GM12878 (cell line): ENCODE measurements around the gene DGLUCY. TPM values are rescaled to one million over a fixed set of nuclear protein-coding genes. Genes with fewer than 3 reads are reported as not detected.

ENCODE experiments used
- ATF3 ChIP-seq: IDR thresholded peaks from 2 replicates; pipeline ENCODE4 v1.6.1; 2011; ENCODE audit warnings: low read depth, mild to moderate bottlenecking, low read length, moderate library complexity, borderline replicate concordance; ENCODE audit errors: extremely low read depth
- ATF7 ChIP-seq: fragments of 450-650 bp; IDR thresholded peaks from 2 replicates; pipeline ENCODE4 v1.6.1; 2016; ENCODE audit warnings: low read depth, mild to moderate bottlenecking
- CEBPB ChIP-seq, 2 experiments: fragments of 150-350 bp in 1 of 2; IDR thresholded peaks; 2 replicates each; pipeline ENCODE4 v1.6.1; 2012 to 2014; ENCODE audit warnings: low read depth in 2 of 2, low read length in 2 of 2, borderline replicate concordance in 1 of 2, inconsistent platforms in 1 of 2
- CHD1 ChIP-seq: IDR thresholded peaks from 2 replicates; pipeline ENCODE4 v1.6.1; 2012; ENCODE audit warnings: low read depth, low read length, improper control_type of control experiment
- CHD2 ChIP-seq: IDR thresholded peaks from 2 replicates; pipeline ENCODE4 v1.6.1; 2011; ENCODE audit warnings: low read depth, low read length, improper control_type of control experiment, borderline replicate concordance
- CTCF ChIP-seq, 3 experiments: IDR thresholded peaks in 2 of 3; conservative IDR thresholded peaks in 1 of 3; 2 replicates each; pipeline ENCODE4 v1.5.1; 2011; ENCODE audit warnings: low read depth in 3 of 3, low read length in 3 of 3, mild to moderate bottlenecking in 3 of 3, control low read depth in 2 of 3, moderate library complexity in 2 of 3, inconsistent platforms in 1 of 3, mixed read lengths in 1 of 3; ENCODE audit not compliant: control insufficient read depth in 2 of 3, insufficient read depth in 1 of 3; ENCODE audit errors: extremely low read depth in 1 of 3
- IKZF2 ChIP-seq, 2 experiments: fragments of 450-650 bp; IDR thresholded peaks; 2 replicates each; pipeline ENCODE4 v1.6.1; 2017; ENCODE audit warnings: mild to moderate bottlenecking in 2 of 2, moderate library complexity in 2 of 2
- MEF2B ChIP-seq: fragments of 450-650 bp; IDR thresholded peaks from 2 replicates; pipeline ENCODE4 v1.6.1; 2018; ENCODE audit warnings: mild to moderate bottlenecking, moderate library complexity; ENCODE audit not compliant: partially characterized antibody, poor library complexity, severe bottlenecking
- MTA3 ChIP-seq: IDR thresholded peaks from 2 replicates; pipeline ENCODE4 v1.6.1; 2012; ENCODE audit warnings: low read length, inconsistent platforms, borderline replicate concordance
- MYB ChIP-seq: fragments of 150-350 bp; IDR thresholded peaks from 2 replicates; pipeline ENCODE4 v1.6.1; 2014; ENCODE audit warnings: mild to moderate bottlenecking, low read depth, low read length, borderline replicate concordance
- NFIC ChIP-seq: IDR thresholded peaks from 2 replicates; pipeline ENCODE4 v1.6.1; 2012; ENCODE audit warnings: low read depth, mild to moderate bottlenecking, inconsistent platforms, low read length, moderate library complexity
- NR2F1 ChIP-seq: fragments of 450-650 bp; conservative IDR thresholded peaks from 2 replicates; pipeline ENCODE4 v1.6.1; 2017; ENCODE audit warnings: mild to moderate bottlenecking
- PKNOX1 ChIP-seq: fragments of 450-650 bp; IDR thresholded peaks from 2 replicates; pipeline ENCODE4 v1.6.1; 2016; ENCODE audit warnings: mild to moderate bottlenecking
- REST ChIP-seq: IDR thresholded peaks from 2 replicates; pipeline ENCODE4 v1.6.1; 2012; ENCODE audit warnings: mild to moderate bottlenecking, low read depth, low read length
- SIN3A ChIP-seq: IDR thresholded peaks from 2 replicates; pipeline ENCODE4 v1.6.1; 2012; ENCODE audit warnings: low read depth, low read length, improper control_type of control experiment
- TCF7 ChIP-seq: IDR thresholded peaks from 2 replicates; pipeline ENCODE4 v1.6.1; 2014; ENCODE audit warnings: antibody characterized with exemption, borderline replicate concordance
- ZNF217 ChIP-seq: fragments of 450-650 bp; IDR thresholded peaks from 2 replicates; pipeline ENCODE4 v1.6.1; 2017; ENCODE audit warnings: antibody characterized with exemption, mild to moderate bottlenecking
- polyA plus RNA-seq, 11 experiments: library from polyadenylated mRNA; depleted of rRNA in 4 of 11; unstranded in 6 of 11; stranded (reverse) in 5 of 11; fragments of >200 nt; fragmentation: Nextera tagmentation in 4 of 11; fragmentation: Illumina TruSeq in 1 of 11; extraction: Ambion mirVana in 4 of 11; extraction: Trizol in 1 of 11; gene quantifications; 1 replicate in 1 of 11; 2 replicates in 10 of 11; pipeline versions ENCODE4 v1.2.1 to v1.2.3, GENCODE V29; 2011 to 2016; ENCODE audit warnings: inconsistent platforms in 2 of 11, missing spikeins in 2 of 11, low read depth in 1 of 11
- total RNA-seq, 4 experiments: library from RNA; depleted of rRNA in 3 of 4; stranded (reverse); fragments of >200 nt in 3 of 4; fragmentation: Illumina TruSeq in 1 of 4; extraction: Trizol in 1 of 4; gene quantifications; 2 replicates each; pipeline versions ENCODE4 v1.2.1 to v1.2.3, GENCODE V29; 2013 to 2021
- TF ChIP-seq, protein P1 (sequence below): fragments of 450-650 bp; IDR thresholded peaks from 2 replicates; pipeline ENCODE4 v1.6.1; 2017; ENCODE audit warnings: mild to moderate bottlenecking, moderate library complexity

The DGLUCY gene
- total and polyA plus RNA-seq, 10 of the 15 experiments (the other 5 are each of a cell fraction or from before 2014, with no cell fraction given) = 15.0 to 70.3 (median 55.1) TPM

DNA sequence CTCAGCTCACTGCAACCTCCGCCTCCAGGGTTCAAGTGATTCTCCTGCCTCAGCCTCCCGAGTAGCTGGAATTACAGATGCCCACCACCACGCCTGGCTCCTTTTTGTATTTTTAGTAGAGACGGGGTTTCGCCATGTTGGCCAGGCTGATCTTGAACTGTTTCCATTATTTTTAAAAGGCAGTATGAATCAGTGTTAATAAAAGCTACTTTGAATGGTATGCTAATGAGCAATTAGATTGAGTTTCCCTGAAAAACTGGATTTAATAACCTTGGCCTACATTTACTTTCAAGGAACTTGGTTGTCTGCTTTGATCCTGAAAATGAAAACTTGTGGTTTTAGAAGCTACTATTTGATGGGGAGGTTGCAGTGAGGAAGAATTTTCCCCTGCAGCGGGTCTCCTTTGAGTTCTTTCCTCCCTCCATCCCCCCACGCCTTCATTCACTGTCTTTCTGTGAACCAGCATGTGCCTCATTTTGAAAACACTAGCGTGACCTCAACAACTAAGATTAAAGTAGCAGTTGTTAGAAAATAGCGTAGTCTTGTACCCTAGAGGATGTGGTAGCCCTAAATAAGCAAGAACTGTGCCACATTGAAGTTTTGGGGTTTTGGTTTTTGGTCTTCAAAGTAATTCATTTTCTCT, 35.7 kb upstream of the DGLUCY start (continued):
- TF ChIP-seq, protein P1, sequence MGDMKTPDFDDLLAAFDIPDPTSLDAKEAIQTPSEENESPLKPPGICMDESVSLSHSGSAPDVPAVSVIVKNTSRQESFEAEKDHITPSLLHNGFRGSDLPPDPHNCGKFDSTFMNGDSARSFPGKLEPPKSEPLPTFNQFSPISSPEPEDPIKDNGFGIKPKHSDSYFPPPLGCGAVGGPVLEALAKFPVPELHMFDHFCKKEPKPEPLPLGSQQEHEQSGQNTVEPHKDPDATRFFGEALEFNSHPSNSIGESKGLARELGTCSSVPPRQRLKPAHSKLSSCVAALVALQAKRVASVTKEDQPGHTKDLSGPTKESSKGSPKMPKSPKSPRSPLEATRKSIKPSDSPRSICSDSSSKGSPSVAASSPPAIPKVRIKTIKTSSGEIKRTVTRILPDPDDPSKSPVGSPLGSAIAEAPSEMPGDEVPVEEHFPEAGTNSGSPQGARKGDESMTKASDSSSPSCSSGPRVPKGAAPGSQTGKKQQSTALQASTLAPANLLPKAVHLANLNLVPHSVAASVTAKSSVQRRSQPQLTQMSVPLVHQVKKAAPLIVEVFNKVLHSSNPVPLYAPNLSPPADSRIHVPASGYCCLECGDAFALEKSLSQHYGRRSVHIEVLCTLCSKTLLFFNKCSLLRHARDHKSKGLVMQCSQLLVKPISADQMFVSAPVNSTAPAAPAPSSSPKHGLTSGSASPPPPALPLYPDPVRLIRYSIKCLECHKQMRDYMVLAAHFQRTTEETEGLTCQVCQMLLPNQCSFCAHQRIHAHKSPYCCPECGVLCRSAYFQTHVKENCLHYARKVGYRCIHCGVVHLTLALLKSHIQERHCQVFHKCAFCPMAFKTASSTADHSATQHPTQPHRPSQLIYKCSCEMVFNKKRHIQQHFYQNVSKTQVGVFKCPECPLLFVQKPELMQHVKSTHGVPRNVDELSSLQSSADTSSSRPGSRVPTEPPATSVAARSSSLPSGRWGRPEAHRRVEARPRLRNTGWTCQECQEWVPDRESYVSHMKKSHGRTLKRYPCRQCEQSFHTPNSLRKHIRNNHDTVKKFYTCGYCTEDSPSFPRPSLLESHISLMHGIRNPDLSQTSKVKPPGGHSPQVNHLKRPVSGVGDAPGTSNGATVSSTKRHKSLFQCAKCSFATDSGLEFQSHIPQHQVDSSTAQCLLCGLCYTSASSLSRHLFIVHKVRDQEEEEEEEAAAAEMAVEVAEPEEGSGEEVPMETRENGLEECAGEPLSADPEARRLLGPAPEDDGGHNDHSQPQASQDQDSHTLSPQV = no peak; the same call in 1 of the 2 replicates
- TF ChIP-seq REST (no peak), ATF7 (peak; percentile 86), NR2F1 (peak; percentile 70), ATF3 (no peak), CTCF (IDR thresholded peaks at IDR 0.05 in 2 of 3, conservative IDR thresholded peaks at IDR 0.05 in 1 of 3; ENCODE audit: control insufficient read depth in 2 of 3, extremely low read depth in 1 of 3, insufficient read depth in 1 of 3, low read depth in 3 of 3, low read length in 3 of 3) (no peak), NFIC (peak; percentile 91), CHD2 (peak; percentile 56; the same call in 1 of the 2 replicates), ZNF217 (peak; percentile 74; the same call in 1 of the 2 replicates), TCF7 (peak; percentile 83; the same call in 1 of the 2 replicates), CEBPB (IDR thresholded peaks at IDR 0.05; ENCODE audit: borderline replicate concordance in 1 of 2, low read depth in 2 of 2, low read length in 2 of 2) (peak in 1 of 2 experiments; percentile 89; a peak in 1 of 4 replicates), MEF2B (peak; percentile 80), MTA3 (peak; percentile 76; the same call in 1 of the 2 replicates), MYB (no peak), CHD1 (0 out of 2 replicates have a peak, but pooled peaks have one; percentile 44), SIN3A (no peak), IKZF2 (IDR thresholded peaks at IDR 0.05) (peak; percentile 67 to 79; a peak in 3 of 4 replicates), PKNOX1 (0 out of 2 replicates have a peak, but pooled peaks have one; percentile 7)
